ENCODE results near the gene PEX1.

PEX1 gene

DNA sequence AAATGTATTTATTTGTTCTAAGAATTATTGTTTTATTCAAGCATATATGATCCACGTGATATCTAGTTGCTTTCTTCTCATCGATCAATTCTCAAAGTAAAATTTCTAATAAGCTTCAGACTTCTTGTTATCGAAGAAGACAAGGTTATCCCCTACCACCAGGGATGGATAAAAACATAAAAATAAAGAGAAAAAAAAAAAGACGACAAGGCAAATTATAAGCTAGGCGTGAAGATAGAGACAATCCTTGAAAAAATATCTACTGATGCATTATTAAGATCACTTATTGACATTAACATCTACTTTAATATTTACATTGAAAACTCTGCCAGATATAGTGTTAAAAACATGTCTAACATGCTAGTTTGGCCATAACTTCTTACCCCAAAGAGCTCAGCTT is 19.4 kb downstream of the PEX1 start:
- no peak for DNase-seq (ENCODE audit: low read depth)
- TF ChIP-seq, protein P1, sequence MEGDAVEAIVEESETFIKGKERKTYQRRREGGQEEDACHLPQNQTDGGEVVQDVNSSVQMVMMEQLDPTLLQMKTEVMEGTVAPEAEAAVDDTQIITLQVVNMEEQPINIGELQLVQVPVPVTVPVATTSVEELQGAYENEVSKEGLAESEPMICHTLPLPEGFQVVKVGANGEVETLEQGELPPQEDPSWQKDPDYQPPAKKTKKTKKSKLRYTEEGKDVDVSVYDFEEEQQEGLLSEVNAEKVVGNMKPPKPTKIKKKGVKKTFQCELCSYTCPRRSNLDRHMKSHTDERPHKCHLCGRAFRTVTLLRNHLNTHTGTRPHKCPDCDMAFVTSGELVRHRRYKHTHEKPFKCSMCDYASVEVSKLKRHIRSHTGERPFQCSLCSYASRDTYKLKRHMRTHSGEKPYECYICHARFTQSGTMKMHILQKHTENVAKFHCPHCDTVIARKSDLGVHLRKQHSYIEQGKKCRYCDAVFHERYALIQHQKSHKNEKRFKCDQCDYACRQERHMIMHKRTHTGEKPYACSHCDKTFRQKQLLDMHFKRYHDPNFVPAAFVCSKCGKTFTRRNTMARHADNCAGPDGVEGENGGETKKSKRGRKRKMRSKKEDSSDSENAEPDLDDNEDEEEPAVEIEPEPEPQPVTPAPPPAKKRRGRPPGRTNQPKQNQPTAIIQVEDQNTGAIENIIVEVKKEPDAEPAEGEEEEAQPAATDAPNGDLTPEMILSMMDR (IDR thresholded peaks at IDR 0.05; ENCODE audit: insufficient read depth, low read depth, low read length, missing control alignments), result no peak
- H3K4me3 ChIP-seq (ENCODE audit: low read depth, low read length), result no peak overlapping the region

DNA sequence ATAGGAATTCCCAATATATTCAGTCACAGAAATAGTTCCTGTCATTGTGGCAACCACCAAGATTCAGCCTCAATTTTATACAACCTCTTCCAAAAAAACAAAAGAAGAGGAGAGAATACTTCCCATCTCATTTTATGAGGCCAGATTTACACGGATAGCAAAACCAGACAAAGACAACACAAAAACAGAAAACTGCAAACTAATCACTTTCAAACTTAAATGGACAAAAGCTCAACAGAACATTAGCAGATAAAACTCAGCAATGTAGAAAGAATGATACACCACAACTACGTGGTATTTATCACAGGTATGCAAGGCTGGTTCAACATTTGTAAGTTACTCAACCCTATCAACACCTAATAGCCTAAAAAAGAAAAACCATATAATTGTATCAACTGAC is 22.0 kb downstream of the PEX1 start:
- H3K4me3 ChIP-seq (ENCODE audit: low read depth, low read length), result no peak overlapping the region
- no peak for DNase-seq (ENCODE audit: low read depth)
- TF ChIP-seq, protein P1 (IDR thresholded peaks at IDR 0.05; ENCODE audit: insufficient read depth, low read depth, low read length, missing control alignments), result no peak

DNA sequence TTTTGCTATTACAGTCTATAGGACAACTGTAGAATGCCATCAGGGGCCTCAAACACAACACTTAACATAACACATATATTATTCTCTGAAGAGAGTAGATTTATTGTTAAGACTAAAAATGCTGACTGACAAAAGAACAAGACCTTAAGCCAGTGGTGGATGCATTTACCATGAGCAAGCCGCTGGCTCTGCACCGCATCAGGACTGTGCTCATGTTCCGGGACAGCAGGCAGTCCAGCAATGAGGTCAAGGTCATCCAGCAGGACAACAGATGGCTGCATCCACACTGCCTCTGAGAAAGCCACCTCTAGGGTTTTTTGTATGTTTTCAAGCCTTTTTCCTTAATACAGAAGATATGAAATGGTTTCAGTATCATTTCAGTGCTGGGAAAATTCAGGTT is 23.8 kb downstream of the PEX1 start:
- no peak for DNase-seq (ENCODE audit: low read depth)
- TF ChIP-seq, protein P1 (IDR thresholded peaks at IDR 0.05; ENCODE audit: insufficient read depth, low read depth, low read length, missing control alignments), result no peak
- no peak overlapping the region for H3K4me3 ChIP-seq (ENCODE audit: low read depth, low read length)

DNA sequence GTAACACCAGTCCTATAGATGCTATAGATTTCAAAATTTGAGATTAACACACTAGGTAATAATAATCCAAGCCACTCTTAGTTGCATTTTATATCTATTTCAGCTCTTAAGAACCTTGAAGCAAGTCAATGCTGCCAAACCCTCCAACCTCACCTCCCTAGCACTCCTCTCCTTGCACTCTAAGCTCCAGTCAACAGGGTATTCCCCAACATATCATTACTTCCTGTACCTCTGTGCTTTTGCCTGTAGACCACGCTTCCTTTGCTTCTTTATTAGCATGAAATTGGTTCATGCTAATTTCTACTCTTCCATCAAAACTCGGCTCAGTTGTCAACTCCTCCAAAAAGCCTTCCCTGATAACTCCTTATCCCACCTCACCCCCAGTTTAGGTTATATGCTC is 24.6 kb downstream of the PEX1 start:
- H3K4me3 ChIP-seq (ENCODE audit: low read depth, low read length), result no peak overlapping the region
- DNase-seq (ENCODE audit: low read depth), result no peak
- TF ChIP-seq, protein P1 (IDR thresholded peaks at IDR 0.05; ENCODE audit: insufficient read depth, low read depth, low read length, missing control alignments), result no peak

DNA sequence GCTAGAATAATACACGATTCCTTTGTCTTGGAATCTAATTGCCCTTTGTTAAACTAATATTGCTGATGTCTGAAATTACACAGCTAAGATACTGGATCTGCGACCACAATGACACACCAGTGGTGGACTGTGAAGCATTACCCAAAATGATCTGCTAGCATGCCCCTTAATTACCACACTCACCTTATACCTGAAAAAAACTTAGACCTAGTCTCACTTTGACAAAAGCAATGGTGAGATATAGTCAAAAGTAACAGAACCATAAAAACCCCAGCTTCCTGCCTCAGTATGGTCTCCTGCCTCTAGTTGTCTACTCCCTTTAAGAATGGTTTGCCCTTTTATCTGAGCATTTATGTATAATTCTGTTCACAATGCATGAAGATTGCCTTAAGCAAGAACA is 29.8 kb downstream of the PEX1 start:
- H3K4me3 ChIP-seq (ENCODE audit: low read depth, low read length), result no peak overlapping the region
- no peak for DNase-seq (ENCODE audit: low read depth)
- TF ChIP-seq, protein P1 (IDR thresholded peaks at IDR 0.05; ENCODE audit: insufficient read depth, low read depth, low read length, missing control alignments), result no peak

DNA sequence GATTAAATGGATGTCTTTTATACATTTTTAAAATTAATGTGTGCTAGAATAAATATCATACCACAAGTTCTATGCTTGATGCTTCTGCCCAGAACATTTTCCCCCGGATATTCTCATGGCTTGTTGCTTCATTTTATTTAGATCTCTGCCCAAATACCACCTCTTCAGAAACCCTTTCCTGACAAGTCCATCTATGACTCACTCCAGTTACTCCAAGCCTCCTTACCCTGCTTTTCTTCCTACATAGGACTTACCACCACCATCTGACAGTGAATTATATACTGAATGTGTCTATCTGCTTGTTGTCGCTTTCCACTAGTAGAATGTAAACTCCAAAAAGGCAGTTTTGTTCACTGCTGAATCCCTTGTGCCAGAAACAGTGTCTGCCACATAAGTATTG is 31.4 kb downstream of the PEX1 start:
- TF ChIP-seq, protein P1 (IDR thresholded peaks at IDR 0.05; ENCODE audit: insufficient read depth, low read depth, low read length, missing control alignments), result no peak
- DNase-seq (ENCODE audit: low read depth), result no peak
- H3K4me3 ChIP-seq (ENCODE audit: low read depth, low read length), result no peak overlapping the region

DNA sequence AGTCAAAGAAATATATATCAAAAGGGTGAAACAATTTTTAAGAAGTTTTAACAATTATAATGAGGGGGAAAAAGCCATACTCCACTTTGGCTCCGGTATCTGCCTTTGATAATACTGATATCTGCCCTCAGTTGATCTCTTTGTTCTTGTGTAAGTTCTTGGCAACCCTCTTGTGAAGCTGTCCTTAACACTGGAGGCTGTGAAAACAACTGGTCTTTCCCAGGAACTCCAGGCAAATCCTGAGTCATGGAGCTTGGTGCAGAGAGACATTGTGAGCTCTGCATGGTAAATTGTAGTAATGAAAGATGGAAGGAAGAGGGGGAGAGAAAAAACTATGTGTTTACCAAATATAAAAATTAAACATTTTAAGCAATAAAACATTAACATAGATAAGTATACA is 38.7 kb downstream of the PEX1 start:
- no peak for DNase-seq (ENCODE audit: low read depth)
- TF ChIP-seq, protein P1 (IDR thresholded peaks at IDR 0.05; ENCODE audit: insufficient read depth, low read depth, low read length, missing control alignments), result no peak
- no peak overlapping the region for H3K4me3 ChIP-seq (ENCODE audit: low read depth, low read length)

Data from GM12865 (cell line).